Mucosa of descending colon (tissue), 3 donors: ENCODE data around the gene RIPOR2. TPM values are rescaled to one million over a fixed set of nuclear protein-coding genes. Genes with fewer than 3 reads are reported as not detected.

ENCODE experiments used
- ATAC-seq: fragments of 200-7000 bp; cut with Tn5 transposase; one replicate; pipeline ENCODE4 v1.9.1; 2020; ENCODE audit warnings: mild to moderate bottlenecking, moderate library complexity
- DNase-seq, 3 donors: peaks; one replicate each; pipeline ENCODE4 v3.0.0-alpha.2; 2020
- H3K36me3 ChIP-seq: fragments of 200-600 bp; one replicate; pipeline ENCODE4 v1.8.0; 2021; ENCODE audit warnings: low read depth, mild to moderate bottlenecking
- H3K4me1 ChIP-seq: fragments of 200-600 bp; one replicate; pipeline ENCODE4 v1.8.0; 2021; ENCODE audit warnings: low read depth, mild to moderate bottlenecking
- H3K4me3 ChIP-seq: fragments of 200-600 bp; one replicate; pipeline ENCODE4 v1.8.0; 2021; ENCODE audit warnings: mild to moderate bottlenecking
- H3K9me3 ChIP-seq: fragments of 200-600 bp; one replicate; pipeline ENCODE4 v1.8.0; 2021; ENCODE audit warnings: mild to moderate bottlenecking
- CTCF ChIP-seq: fragments of 200-600 bp; IDR thresholded peaks from one replicate; pipeline ENCODE4 v1.8.0; 2022; ENCODE audit warnings: antibody characterized with exemption, mild to moderate bottlenecking
- intact Hi-C, 2 donors: fragments of 100-400 bp; cut with DNase I in 1 of 2; cut with micrococcal nuclease in 1 of 2; formaldehyde crosslinking; loops; one replicate each; pipeline versions ENCODE4 v1.11.0 to v1.11.1; 2022; cut with DNase I, micrococcal nuclease
- total RNA-seq, 3 donors: library from RNA; stranded (reverse); fragmentation: NEBNext Ultra II Directional in 2 of 3; extraction: Animal tissue kit (Norgen Biotek cat#: 25700) in 2 of 3; gene quantifications; one replicate each; pipeline versions ENCODE4 v1.2.1 to v1.2.4, GENCODE V29; 2021 to 2023
- donor health status: DM: no; HTN: no; CAD: no; lungs with moderate emphysema.
- donor health status: DM: no; HTN: no; CAD: no.
- donor health status: DM: no; HTN: yes; CAD: no.

RIPOR2 gene
- total RNA-seq, 3 donors from 2014 or later = 2.9 to 4.7 (median 4.1) TPM

- intact Hi-C loops = no loop called here
- DNase-seq = no peak
Observed at GRCh38 chr6:24906314-24906713, 29.4 kb downstream of the RIPOR2 start.

GRCh38 chr6:24905483-24905882, 30.3 kb downstream of the RIPOR2 start:
- DNase-seq (no peak), ATAC-seq (no peak)
- Histone ChIP-seq H3K36me3 (no peaks in the 10 kb centered on the region), H3K9me3 (no peaks in the 10 kb centered on the region), H3K4me1 (no peaks in the 10 kb centered on the region), H3K4me3 (no peak overlapping the region)
- TF ChIP-seq CTCF = no peak
- intact Hi-C loops = no loop called here

More at GRCh38 chr6:24906314-24906713, 29.4 kb downstream of the RIPOR2 start:
- Histone ChIP-seq H3K36me3 (no peaks in the 10 kb centered on the region), H3K9me3 (no peaks in the 10 kb centered on the region), H3K4me1 (no peaks in the 10 kb centered on the region), H3K4me3 (no peak overlapping the region)
- no peak for ATAC-seq
- no peak for TF ChIP-seq CTCF

- Histone ChIP-seq H3K4me1 (no peaks in the 10 kb centered on the region), H3K9me3 (no peaks in the 10 kb centered on the region), H3K36me3 (no peaks in the 10 kb centered on the region), H3K4me3 (no peak overlapping the region)
- no peak for TF ChIP-seq CTCF
- no peak for ATAC-seq
- DNase-seq = no peak
- intact Hi-C loops = no loop called here
Observed at GRCh38 chr6:24903681-24904080, 32.1 kb downstream of the RIPOR2 start.

GRCh38 chr6:24902782-24903181, 33.0 kb downstream of the RIPOR2 start:
- Histone ChIP-seq H3K4me1 (no peaks in the 10 kb centered on the region), H3K36me3 (no peaks in the 10 kb centered on the region), H3K4me3 (no peak overlapping the region), H3K9me3 (no peaks in the 10 kb centered on the region)
- DNase-seq = no peak
- no peak for ATAC-seq
- intact Hi-C loops = no loop called here
- no peak for TF ChIP-seq CTCF

GRCh38 chr6:24901698-24902328, 33.9 kb downstream of the RIPOR2 start:
- no peak for TF ChIP-seq CTCF

More at GRCh38 chr6:24901698-24902328, 33.9 kb downstream of the RIPOR2 start:
- Histone ChIP-seq H3K4me3 (no peak overlapping the region), H3K4me1 (no peaks in the 10 kb centered on the region), H3K9me3 (no peaks in the 10 kb centered on the region), H3K36me3 (no peaks in the 10 kb centered on the region)
- ATAC-seq (no peak), DNase-seq (no peak)
- intact Hi-C loops = no loop called here
